Mesenchymal stem cell (in vitro differentiated cells and primary cell): Measurements from ENCODE around the gene MARK2.

Experiments used
- DNase-seq: peaks from one replicate; pipeline ENCODE4 v3.0.0-alpha.2; 2013
- H2AFZ ChIP-seq: one replicate; pipeline ENCODE4 v1.6.1; 2013; ENCODE audit warnings: low read depth, mild to moderate bottlenecking, control low read depth, inconsistent platforms, low read length, moderate library complexity
- H2AK5ac ChIP-seq: 2 replicates; pipeline ENCODE4 v1.6.1; 2013; ENCODE audit warnings: low read length, moderate library complexity, mild to moderate bottlenecking, inconsistent platforms; ENCODE audit not compliant: severe bottlenecking
- H2BK120ac ChIP-seq: one replicate; pipeline ENCODE4 v1.6.1; 2013; ENCODE audit warnings: low read depth, mild to moderate bottlenecking, inconsistent platforms, low read length, moderate library complexity
- H2BK12ac ChIP-seq, 2 experiments: one replicate each; pipeline ENCODE4 v1.6.1; 2013; ENCODE audit warnings: inconsistent platforms in 2 of 2, low read length in 2 of 2, mild to moderate bottlenecking in 2 of 2, moderate library complexity in 2 of 2, control low read depth in 1 of 2
- H2BK15ac ChIP-seq: one replicate; pipeline ENCODE4 v1.6.1; 2013; ENCODE audit warnings: mild to moderate bottlenecking, low read depth, inconsistent platforms; ENCODE audit not compliant: poor library complexity, severe bottlenecking
- H2BK5ac ChIP-seq: 2 replicates; pipeline ENCODE4 v1.6.1; 2013; ENCODE audit warnings: low read depth, mild to moderate bottlenecking, low read length, control low read depth, inconsistent platforms; ENCODE audit not compliant: poor library complexity, severe bottlenecking
- H3K14ac ChIP-seq, 2 experiments: one replicate each; pipeline ENCODE4 v1.6.1; 2013; ENCODE audit warnings: inconsistent platforms in 2 of 2, low read length in 2 of 2, control low read depth in 1 of 2, mild to moderate bottlenecking in 1 of 2, moderate library complexity in 1 of 2
- H3K18ac ChIP-seq, 2 experiments: one replicate each; pipeline ENCODE4 v1.6.1; 2013; ENCODE audit warnings: inconsistent platforms in 2 of 2, low read length in 2 of 2, control low read depth in 1 of 2, low read depth in 1 of 2, mild to moderate bottlenecking in 1 of 2
- H3K23ac ChIP-seq, 2 experiments: one replicate each; pipeline ENCODE4 v1.6.1; 2013; ENCODE audit warnings: inconsistent platforms in 2 of 2, low read length in 2 of 2, mild to moderate bottlenecking in 2 of 2, moderate library complexity in 2 of 2, control low read depth in 1 of 2
- H3K27ac ChIP-seq: 2 replicates; pipeline ENCODE4 v1.5.1; 2013; ENCODE audit warnings: mild to moderate bottlenecking, moderate library complexity, low read length, control low read depth, inconsistent platforms; ENCODE audit not compliant: poor library complexity, severe bottlenecking
- H3K27me3 ChIP-seq, 2 experiments: 2 replicates each; pipeline versions ENCODE4 v1.6.1 to v1.7.0; 2013; ENCODE audit warnings: low read length in 2 of 2, mild to moderate bottlenecking in 2 of 2, moderate library complexity in 2 of 2, control low read depth in 1 of 2, inconsistent platforms in 1 of 2; ENCODE audit not compliant: control insufficient read depth in 1 of 2, insufficient read depth in 1 of 2
- H3K36me3 ChIP-seq, 2 experiments: 2 replicates each; pipeline versions ENCODE4 v1.6.1 to v1.7.0; 2013; ENCODE audit warnings: low read length in 2 of 2, control low read depth in 1 of 2, inconsistent platforms in 1 of 2, low read depth in 1 of 2, mild to moderate bottlenecking in 1 of 2; ENCODE audit not compliant: insufficient read depth in 2 of 2, control insufficient read depth in 1 of 2
- H3K4ac ChIP-seq, 2 experiments: one replicate each; pipeline ENCODE4 v1.6.1; 2013; ENCODE audit warnings: inconsistent platforms in 2 of 2, low read length in 2 of 2, mild to moderate bottlenecking in 2 of 2, moderate library complexity in 2 of 2, control low read depth in 1 of 2, low read depth in 1 of 2
- H3K4me1 ChIP-seq: 2 replicates; pipeline ENCODE4 v1.6.1; 2013; ENCODE audit warnings: low read depth, low read length, control low read depth; ENCODE audit not compliant: control insufficient read depth, insufficient read depth
- H3K4me2 ChIP-seq: 2 replicates; pipeline ENCODE4 v1.6.1; 2013; ENCODE audit warnings: low read length, mild to moderate bottlenecking, inconsistent platforms; ENCODE audit not compliant: poor library complexity, severe bottlenecking
- H3K4me3 ChIP-seq, 2 experiments: 2 replicates each; pipeline versions ENCODE4 v1.5.1 to v1.7.0; 2013; ENCODE audit warnings: low read length in 2 of 2, mild to moderate bottlenecking in 2 of 2, control low read depth in 1 of 2, low read depth in 1 of 2; ENCODE audit not compliant: insufficient read depth in 1 of 2
- H3K79me1 ChIP-seq: replicated peaks from 2 replicates; pipeline ENCODE4 v1.6.1; 2013; ENCODE audit warnings: mild to moderate bottlenecking, control low read depth, low read length, inconsistent platforms; ENCODE audit not compliant: poor library complexity, severe bottlenecking
- H3K9ac ChIP-seq: 2 replicates; pipeline ENCODE4 v1.7.0; 2013; ENCODE audit warnings: mild to moderate bottlenecking, low read length, moderate library complexity
- H3K9me3 ChIP-seq: 2 replicates; pipeline ENCODE4 v1.7.0; 2013; ENCODE audit warnings: mild to moderate bottlenecking, low read length; ENCODE audit not compliant: control insufficient read depth
- H4K8ac ChIP-seq: one replicate; pipeline ENCODE4 v1.6.1; 2013; ENCODE audit warnings: inconsistent platforms, mild to moderate bottlenecking, low read length, moderate library complexity
- H4K91ac ChIP-seq: one replicate; pipeline ENCODE4 v1.6.1; 2013; ENCODE audit warnings: mild to moderate bottlenecking, low read length, inconsistent platforms
- WGBS: methylation state at CpG from one replicate; pipeline ENCODE4 v1.1.7; 2013; ENCODE audit warnings: mixed read lengths; 5-methylcytosine and 5-hydroxymethylcytosine counted together

The MARK2 gene

DNA sequence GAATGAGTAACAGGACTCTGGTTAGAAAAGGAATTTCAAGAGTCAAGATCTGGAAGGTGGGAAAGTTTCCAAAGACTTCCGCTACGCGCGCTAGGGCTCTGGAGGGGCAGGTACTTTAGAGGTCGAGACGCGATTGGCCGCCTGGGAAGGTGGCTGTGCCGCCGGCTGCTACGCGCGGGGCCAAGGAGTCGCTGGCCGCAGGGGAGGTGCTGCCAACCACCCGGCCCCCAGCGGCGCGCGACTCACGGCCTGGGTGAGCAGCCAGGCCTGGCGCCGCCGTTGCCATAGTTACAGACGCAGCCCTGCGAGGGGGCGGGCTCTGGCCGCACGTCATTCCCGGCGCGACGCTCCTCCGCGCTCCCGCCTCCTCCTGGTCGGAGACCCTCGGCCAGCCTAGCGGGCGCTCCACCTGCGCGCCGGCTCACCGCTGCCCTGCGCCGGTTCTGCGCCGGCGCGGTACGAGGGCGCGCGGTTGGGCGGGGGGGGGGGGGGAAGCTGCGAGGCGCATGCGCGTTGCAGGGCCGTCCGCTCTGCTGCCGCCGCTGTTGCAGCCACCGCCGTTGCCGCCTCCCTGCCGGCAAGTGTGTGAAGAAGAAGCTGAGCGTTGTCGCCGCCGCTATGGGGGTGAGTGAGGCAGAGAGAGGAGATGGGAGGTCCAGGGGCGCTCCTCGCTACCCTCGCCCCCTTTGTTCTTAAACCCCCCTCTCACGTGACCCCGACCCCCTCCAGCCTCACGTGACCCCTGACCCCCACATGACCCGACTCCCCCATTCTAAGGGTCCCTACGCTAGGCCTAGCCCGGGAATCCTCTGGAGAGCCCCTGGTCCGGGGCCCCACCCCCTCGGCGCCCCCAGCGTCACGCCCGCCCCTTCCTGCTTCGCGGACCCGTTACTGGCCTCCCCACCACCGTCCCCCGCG lies 99.8 kb downstream of the MARK2 start, which contains the start of gene NAA40:
NAA40 (plus strand) TSS at position 524 of the 918 bp plus-strand sequence; CDS start at position 619, 95 bp downstream.
- Histone ChIP-seq H3K4ac (peak within 1 kb of the TSS in 1 of 2 experiments; percentile 92), H3K9me3 (no peaks in the 10 kb centered on the region), H2BK12ac (peak within 1 kb of the TSS in 1 of 2 experiments; percentile 19), H2BK120ac (peak within 1 kb of the TSS; percentile 61), H2BK5ac (no peak within 1 kb of the TSS), H2AFZ (peak within 1 kb of the TSS; percentile 89), H3K4me2 (peak within 1 kb of the TSS; percentile 95), H3K27me3 (no peaks in the 10 kb centered on the region), H3K14ac (peak within 1 kb of the TSS in 1 of 2 experiments; percentile 96), H4K8ac (peak within 1 kb of the TSS; percentile 53), H3K4me1 (peaks cover 13% of the 10 kb centered on the region), H3K27ac (peak within 1 kb of the TSS; percentile 78), H2BK15ac (peak within 1 kb of the TSS; percentile 41), H3K18ac (peak within 1 kb of the TSS; percentile 58 to 99), H4K91ac (peak within 1 kb of the TSS; percentile 25), H3K79me1 (peaks cover 12% of the 10 kb centered on the region), H3K23ac (peak within 1 kb of the TSS in 1 of 2 experiments; percentile 75), H3K4me3 (peak within 1 kb of the TSS; percentile 92 to 94), H2AK5ac (no peak within 1 kb of the TSS), H3K9ac (peak within 1 kb of the TSS; percentile 87), H3K36me3 (peaks cover 0 to 9% of the 10 kb centered on the region in 2 experiments)
- DNase-seq: peak; percentile 94
- WGBS: under 1% methylated on average over 46 of the region's 92 CpGs

DNA sequence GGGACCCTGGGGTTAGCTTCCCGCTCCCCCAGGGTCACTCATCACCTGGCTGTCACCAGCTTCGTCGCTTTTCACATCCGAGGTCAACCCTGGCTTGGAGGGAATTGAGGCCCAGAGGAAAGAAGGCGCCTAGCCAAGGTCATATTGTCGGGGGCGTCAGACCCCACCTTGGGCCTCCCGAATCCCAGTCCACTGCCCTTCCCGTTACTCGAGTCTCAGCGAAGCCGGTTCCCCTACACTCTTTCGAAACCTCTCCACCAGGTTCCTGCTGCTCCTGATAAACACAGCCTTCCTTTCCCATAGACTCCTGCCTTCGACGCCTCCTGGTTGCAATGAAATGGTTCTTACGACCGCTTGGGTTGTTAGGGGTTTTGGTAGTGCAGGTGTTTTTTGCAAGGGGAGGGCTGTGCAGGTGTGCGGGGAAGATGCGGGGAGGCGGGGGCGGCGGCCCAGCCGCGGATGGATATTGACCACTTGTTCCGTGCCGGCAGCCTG lies 100.5 kb downstream of the MARK2 start:
- H3K23ac ChIP-seq: peak overlapping the region in 1 of 2 experiments; percentile 75
- peak overlapping the region in 1 of 2 experiments; percentile 92 for H3K4ac ChIP-seq
- H2AFZ ChIP-seq: peak overlapping the region; percentile 21
- no peaks in the 10 kb centered on the region for H3K27me3 ChIP-seq
- H2BK5ac ChIP-seq: no peak overlapping the region
- H3K27ac ChIP-seq: no peak overlapping the region
- peaks cover 14% of the 10 kb centered on the region for H3K79me1 ChIP-seq
- peaks cover 13% of the 10 kb centered on the region for H3K4me1 ChIP-seq
- peak overlapping the region; percentile 95 for H3K4me2 ChIP-seq
- H2BK15ac ChIP-seq: peak overlapping the region; percentile 41
- H3K9me3 ChIP-seq: no peaks in the 10 kb centered on the region
- WGBS: 15% methylated on average over 21 of the region's 26 CpGs
- H2BK120ac ChIP-seq: no peak overlapping the region
- peak overlapping the region; percentile 87 for H3K9ac ChIP-seq
- peak overlapping the region in 1 of 2 experiments; percentile 19 for H2BK12ac ChIP-seq
- no peak overlapping the region for H2AK5ac ChIP-seq
- H3K18ac ChIP-seq: peak overlapping the region; percentile 28 to 99
- peak overlapping the region; percentile 92 to 94 for H3K4me3 ChIP-seq
- DNase-seq: peak; percentile 47
- H3K14ac ChIP-seq: peak overlapping the region in 1 of 2 experiments; percentile 45
- H4K91ac ChIP-seq: peak overlapping the region; percentile 25
- H3K36me3 ChIP-seq: peaks cover 0 to 9% of the 10 kb centered on the region in 2 experiments
- no peak overlapping the region for H4K8ac ChIP-seq

DNA sequence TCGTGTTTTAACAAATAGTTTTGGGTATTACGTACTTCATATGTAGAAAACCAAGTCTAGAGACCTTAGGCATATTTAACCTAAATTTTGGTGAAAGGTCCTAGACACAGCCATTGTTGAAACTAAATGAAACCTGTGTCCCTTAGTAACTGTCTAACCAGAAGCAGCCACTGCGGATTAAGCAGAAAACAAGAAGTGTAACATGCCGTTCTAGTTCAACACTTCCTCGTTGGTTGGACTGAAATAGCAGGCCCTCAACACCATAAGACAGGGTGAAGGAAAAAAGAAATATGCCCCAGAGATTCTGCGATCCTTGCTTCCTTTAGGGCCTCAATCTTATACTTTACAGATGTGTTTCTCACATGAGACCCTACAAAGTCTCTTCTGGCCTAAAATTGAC lies 101.9 kb downstream of the MARK2 start:
- Histone ChIP-seq H3K27me3 (no peaks in the 10 kb centered on the region), H2AK5ac (no peak overlapping the region), H4K91ac (no peak overlapping the region), H3K14ac (no peak overlapping the region), H2BK5ac (no peak overlapping the region), H2BK15ac (no peak overlapping the region), H3K4me1 (peaks cover 21% of the 10 kb centered on the region), H3K9me3 (no peaks in the 10 kb centered on the region), H3K4me3 (no peak overlapping the region), H3K4me2 (no peak overlapping the region), H2BK12ac (no peak overlapping the region), H3K79me1 (peaks cover 24% of the 10 kb centered on the region), H3K18ac (no peak overlapping the region), H3K9ac (no peak overlapping the region), H3K23ac (no peak overlapping the region), H3K4ac (no peak overlapping the region), H4K8ac (no peak overlapping the region), H2BK120ac (no peak overlapping the region), H3K27ac (no peak overlapping the region), H2AFZ (no peak overlapping the region), H3K36me3 (peaks cover 0 to 18% of the 10 kb centered on the region in 2 experiments)
- WGBS: 96% methylated on average over 6 of the region's 6 CpGs
- no peak for DNase-seq

DNA sequence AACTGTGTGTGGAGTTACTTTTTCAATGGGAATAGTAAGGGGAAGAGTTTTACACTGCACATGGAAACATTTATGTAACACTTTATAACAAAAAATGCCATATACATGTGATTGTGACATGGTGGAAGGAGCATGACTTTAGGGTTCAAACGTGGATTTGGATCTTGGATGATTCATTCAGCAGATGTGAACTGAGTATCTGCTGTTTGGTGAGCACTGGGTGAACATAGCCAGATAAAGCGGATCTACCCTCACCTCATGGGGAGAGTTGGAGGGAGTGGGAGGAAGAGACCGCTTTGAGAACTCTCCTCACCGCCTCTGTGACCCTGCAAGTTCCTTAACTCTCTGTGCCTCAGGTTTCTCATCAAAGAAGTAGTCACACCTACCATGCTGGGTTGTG lies 103.0 kb downstream of the MARK2 start:
- H4K91ac ChIP-seq: no peak overlapping the region

More for the DNA sequence above, 103.0 kb downstream of the MARK2 start:
- H4K8ac ChIP-seq: no peak overlapping the region
- no peak overlapping the region for H2BK15ac ChIP-seq
- no peak overlapping the region for H3K27ac ChIP-seq
- no peak overlapping the region for H3K18ac ChIP-seq
- H3K4me3 ChIP-seq: no peak overlapping the region
- no peak overlapping the region for H3K9ac ChIP-seq
- no peak overlapping the region for H2BK120ac ChIP-seq
- no peak overlapping the region for H2BK12ac ChIP-seq
- no peak overlapping the region for H3K4me2 ChIP-seq
- H3K9me3 ChIP-seq: no peaks in the 10 kb centered on the region
- 76% methylated on average over 2 of the region's 4 CpGs for whole genome bisulfite sequencing
- H2BK5ac ChIP-seq: no peak overlapping the region
- H3K27me3 ChIP-seq: no peaks in the 10 kb centered on the region
- no peak overlapping the region for H3K14ac ChIP-seq
- H3K36me3 ChIP-seq: peaks cover 10 to 28% of the 10 kb centered on the region in 2 experiments
- no peak for DNase-seq
- no peak overlapping the region for H2AFZ ChIP-seq
- no peak overlapping the region for H2AK5ac ChIP-seq
- peaks cover 21% of the 10 kb centered on the region for H3K4me1 ChIP-seq
- peaks cover 28% of the 10 kb centered on the region for H3K79me1 ChIP-seq
- H3K23ac ChIP-seq: no peak overlapping the region
- no peak overlapping the region for H3K4ac ChIP-seq
